HUES6 (cell line): ENCODE measurements around the gene KCNN3.

Source experiments
- H3K27ac ChIP-seq: 2 replicates; pipeline ENCODE4 v1.7.0; 2013; ENCODE audit warnings: low read depth, mild to moderate bottlenecking, low read length, inconsistent platforms
- H3K27me3 ChIP-seq: 2 replicates; pipeline ENCODE4 v1.6.1; 2013; ENCODE audit warnings: low read length; ENCODE audit not compliant: control insufficient read depth, insufficient read depth
- H3K36me3 ChIP-seq: 2 replicates; pipeline ENCODE4 v1.6.1; 2013; ENCODE audit warnings: low read length; ENCODE audit not compliant: control insufficient read depth, insufficient read depth
- H3K4me1 ChIP-seq: 2 replicates; pipeline ENCODE4 v1.6.1; 2013; ENCODE audit warnings: low read length; ENCODE audit not compliant: control insufficient read depth, insufficient read depth
- H3K4me3 ChIP-seq: 2 replicates; pipeline ENCODE4 v1.5.1; 2013; ENCODE audit warnings: low read depth, low read length
- H3K9ac ChIP-seq: one replicate; pipeline ENCODE4 v1.6.1; 2013; ENCODE audit warnings: mild to moderate bottlenecking, low read length
- H3K9me3 ChIP-seq: 2 replicates; pipeline ENCODE4 v1.6.1; 2013; ENCODE audit warnings: low read depth, low read length; ENCODE audit not compliant: control insufficient read depth, insufficient read depth

KCNN3 gene

DNA sequence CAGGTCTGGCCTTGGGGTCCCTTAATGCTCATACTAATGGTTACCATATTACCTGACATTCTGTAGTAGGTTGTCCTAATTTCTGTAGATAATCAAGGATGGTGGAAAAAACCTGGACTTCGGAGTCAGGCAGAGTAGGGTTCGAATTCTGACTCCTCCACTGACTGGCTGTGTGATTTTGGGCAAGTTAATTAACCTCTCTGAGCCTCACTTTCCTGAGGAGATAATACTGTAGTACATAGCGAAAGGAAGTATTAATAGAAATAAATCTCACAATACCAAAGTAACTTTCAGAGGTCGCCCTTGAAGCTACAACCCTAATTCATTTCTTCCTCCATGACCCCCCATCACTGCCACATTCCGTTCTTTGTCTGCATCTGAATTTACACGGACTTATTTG lies 72.9 kb downstream of the KCNN3 start:
- no peaks in the 10 kb centered on the region; the same call in 1 of the 2 replicates for H3K4me1 ChIP-seq
- no peak overlapping the region for H3K9ac ChIP-seq
- H3K9me3 ChIP-seq: no peaks in the 10 kb centered on the region
- H3K27me3 ChIP-seq: no peaks in the 10 kb centered on the region
- no peaks in the 10 kb centered on the region for H3K36me3 ChIP-seq
- H3K27ac ChIP-seq: no peak overlapping the region
- H3K4me3 ChIP-seq: no peak overlapping the region

DNA sequence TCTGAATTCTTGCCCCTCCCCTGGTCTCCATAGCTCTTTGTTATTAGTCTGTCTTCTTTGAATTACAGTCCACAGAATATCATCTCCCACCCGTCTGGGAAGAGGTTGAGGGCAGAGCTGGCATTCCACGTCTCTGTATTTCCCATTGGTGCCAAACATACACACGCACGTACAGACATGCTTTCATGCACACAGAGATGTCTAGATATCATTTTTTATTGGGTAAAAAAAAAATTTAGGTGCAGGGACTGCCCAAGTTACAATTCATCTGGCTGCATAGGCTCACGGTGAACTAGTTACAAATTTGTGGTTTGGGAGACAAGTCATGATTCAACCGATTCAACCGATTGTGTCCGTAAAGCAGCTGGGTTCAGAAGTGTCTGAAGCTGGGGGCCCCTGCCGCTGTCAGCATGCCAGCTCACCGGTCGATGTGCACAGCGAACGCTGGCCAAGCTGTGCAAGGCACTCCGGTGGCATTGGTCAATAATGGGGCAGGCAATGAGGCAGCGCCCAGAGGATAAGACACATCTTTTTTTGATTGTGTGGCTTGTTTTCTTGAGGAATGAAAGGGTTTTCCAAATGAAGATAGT lies 73.7 kb downstream of the KCNN3 start:
- no peaks in the 10 kb centered on the region; the same call in 1 of the 2 replicates for H3K27me3 ChIP-seq
- H3K4me3 ChIP-seq: no peak overlapping the region
- no peak overlapping the region for H3K27ac ChIP-seq
- H3K36me3 ChIP-seq: no peaks in the 10 kb centered on the region
- H3K9ac ChIP-seq: no peak overlapping the region
- peaks cover 5% of the 10 kb centered on the region; the same call in 1 of the 2 replicates for H3K4me1 ChIP-seq
- no peaks in the 10 kb centered on the region for H3K9me3 ChIP-seq

DNA sequence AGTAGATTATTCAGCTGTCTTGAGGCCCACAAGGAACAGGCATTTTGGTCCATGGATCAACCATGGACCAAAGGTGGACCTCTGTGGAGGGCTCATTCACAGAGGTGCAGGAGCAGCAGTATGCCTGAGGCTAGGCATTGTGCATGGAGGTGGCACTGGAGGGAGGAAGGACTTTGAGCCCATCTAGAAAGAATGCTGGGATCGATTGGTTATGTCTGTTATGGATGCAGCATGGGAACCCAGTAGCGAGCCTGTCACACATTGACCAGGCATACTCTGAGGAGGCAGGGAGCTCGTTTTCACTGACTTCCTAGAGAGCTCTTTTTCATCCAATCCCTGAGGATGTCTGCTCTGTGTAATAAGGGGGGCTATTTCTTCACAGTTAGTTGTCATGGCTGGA lies 75.5 kb downstream of the KCNN3 start:
- H3K4me1 ChIP-seq: peaks cover 5% of the 10 kb centered on the region; the same call in 1 of the 2 replicates
- no peaks in the 10 kb centered on the region; the same call in 1 of the 2 replicates for H3K27me3 ChIP-seq

DNA sequence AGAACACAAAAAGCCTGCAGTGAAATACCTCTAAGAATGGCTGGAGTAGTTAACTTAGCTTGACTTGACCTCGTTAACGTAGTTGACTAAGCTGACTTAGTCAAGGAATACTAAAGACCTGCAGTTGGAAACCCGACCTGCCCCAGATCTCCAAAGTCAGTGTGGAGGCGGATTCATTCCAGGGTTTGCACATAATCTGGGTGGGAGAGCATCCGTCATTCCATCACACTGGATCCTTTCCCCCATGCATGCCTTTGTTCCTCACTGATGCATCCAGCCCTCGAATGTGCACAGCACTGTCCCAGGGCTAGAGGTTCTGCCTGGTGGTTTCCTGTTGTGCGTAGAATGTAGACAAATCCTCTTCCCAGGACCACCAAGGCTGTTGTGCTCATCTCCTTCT lies 76.4 kb downstream of the KCNN3 start:
- Histone ChIP-seq H3K9me3 (no peaks in the 10 kb centered on the region), H3K9ac (no peak overlapping the region), H3K27me3 (no peaks in the 10 kb centered on the region; the same call in 1 of the 2 replicates), H3K4me3 (no peak overlapping the region), H3K4me1 (peaks cover 10% of the 10 kb centered on the region), H3K36me3 (no peaks in the 10 kb centered on the region), H3K27ac (no peak overlapping the region)

More for the DNA sequence above, 75.5 kb downstream of the KCNN3 start:
- no peaks in the 10 kb centered on the region for H3K9me3 ChIP-seq
- H3K9ac ChIP-seq: no peak overlapping the region
- no peak overlapping the region for H3K27ac ChIP-seq
- H3K4me3 ChIP-seq: no peak overlapping the region
- H3K36me3 ChIP-seq: no peaks in the 10 kb centered on the region

DNA sequence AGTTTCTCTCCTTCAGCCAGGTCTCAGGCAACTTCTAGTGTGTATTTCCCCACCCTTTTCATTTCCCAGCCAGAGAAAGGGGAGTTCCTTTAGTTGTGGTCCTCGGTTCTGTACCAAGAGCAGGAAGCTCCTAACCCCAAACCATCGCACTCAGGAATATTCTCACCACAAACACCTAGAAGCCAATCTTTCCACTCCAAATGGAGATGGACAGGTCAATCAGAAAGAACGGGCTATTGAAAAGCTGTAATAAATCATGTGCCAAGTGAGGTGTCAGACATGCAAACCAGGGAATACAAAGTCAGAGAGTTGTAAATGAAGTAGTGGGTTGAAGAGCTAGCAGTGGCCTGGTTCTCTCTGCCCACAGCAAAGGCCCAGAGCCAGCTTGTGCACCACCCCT lies 77.2 kb downstream of the KCNN3 start:
- Histone ChIP-seq H3K4me1 (peaks cover 18% of the 10 kb centered on the region), H3K9ac (no peak overlapping the region), H3K27ac (no peak overlapping the region), H3K27me3 (no peaks in the 10 kb centered on the region; the same call in 1 of the 2 replicates), H3K9me3 (no peaks in the 10 kb centered on the region), H3K4me3 (no peak overlapping the region), H3K36me3 (no peaks in the 10 kb centered on the region)

DNA sequence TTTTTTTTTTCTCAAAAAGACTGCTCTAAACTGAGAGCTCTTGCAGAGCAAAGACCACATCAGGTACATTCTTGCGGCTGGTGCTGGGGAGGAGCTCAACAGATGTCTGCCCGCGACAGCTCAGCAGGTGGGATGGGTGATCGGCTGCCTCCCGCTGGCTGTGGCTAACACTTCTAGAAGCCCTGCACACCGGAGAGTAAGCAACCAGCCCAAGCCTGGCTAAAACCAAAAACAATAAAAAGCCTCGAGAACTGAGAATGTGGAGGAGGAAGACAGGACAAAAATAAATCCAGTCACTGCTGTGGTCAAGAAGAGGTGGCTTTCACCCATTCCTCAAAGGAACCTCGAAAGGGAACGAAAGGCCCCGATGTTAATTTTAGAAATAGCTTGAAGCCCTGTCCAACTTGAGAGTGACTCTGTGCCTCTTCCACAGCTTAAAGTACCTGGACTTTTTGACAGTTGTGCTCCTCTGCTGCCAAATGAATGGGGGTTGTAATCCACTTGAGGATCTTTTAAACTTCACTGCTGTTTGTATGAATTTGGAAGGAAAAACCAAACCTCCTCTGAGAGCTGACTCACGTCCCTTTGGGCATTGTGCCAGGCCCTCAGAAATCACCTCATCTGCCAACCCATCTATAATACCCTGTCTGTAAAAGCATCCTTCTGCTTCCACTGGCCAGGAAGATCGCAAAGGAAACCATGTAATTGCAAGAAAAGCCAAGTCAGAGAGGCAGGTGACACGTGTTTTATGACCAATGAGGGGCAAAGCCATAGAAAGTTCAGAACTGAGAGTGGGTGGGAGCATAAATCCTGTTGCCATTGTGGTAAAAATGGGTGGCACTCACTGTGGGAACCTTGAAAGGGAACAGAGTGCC lies 78.6 kb downstream of the KCNN3 start:
- Histone ChIP-seq H3K27me3 (no peaks in the 10 kb centered on the region; the same call in 1 of the 2 replicates), H3K27ac (no peak overlapping the region), H3K4me1 (peaks cover 25% of the 10 kb centered on the region), H3K9ac (no peak overlapping the region), H3K36me3 (no peaks in the 10 kb centered on the region), H3K9me3 (no peaks in the 10 kb centered on the region), H3K4me3 (no peak overlapping the region)

DNA sequence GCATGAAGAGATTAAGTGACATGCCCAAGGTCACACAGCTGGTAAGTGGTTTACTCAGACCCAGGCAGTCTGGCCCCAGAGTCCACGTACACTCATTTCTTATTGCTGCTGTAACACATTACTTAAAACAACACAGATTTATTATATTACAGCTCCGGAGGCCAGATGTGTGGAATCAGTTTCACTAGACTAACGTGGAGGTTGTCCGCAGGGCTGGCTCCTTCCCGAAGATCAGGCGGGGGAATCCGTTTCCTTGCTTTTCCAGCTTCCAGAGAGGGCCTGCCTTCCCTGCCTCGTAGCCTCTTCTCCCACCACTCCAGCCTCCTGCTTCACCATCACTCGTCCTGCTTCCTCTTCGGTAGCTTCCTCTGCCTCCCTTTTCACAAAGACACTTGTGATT lies 81.2 kb downstream of the KCNN3 start:
- Histone ChIP-seq H3K4me3 (no peak overlapping the region), H3K36me3 (no peaks in the 10 kb centered on the region), H3K27ac (no peak overlapping the region), H3K27me3 (no peaks in the 10 kb centered on the region; the same call in 1 of the 2 replicates), H3K4me1 (peaks cover 33% of the 10 kb centered on the region), H3K9ac (no peak overlapping the region), H3K9me3 (no peaks in the 10 kb centered on the region)

DNA sequence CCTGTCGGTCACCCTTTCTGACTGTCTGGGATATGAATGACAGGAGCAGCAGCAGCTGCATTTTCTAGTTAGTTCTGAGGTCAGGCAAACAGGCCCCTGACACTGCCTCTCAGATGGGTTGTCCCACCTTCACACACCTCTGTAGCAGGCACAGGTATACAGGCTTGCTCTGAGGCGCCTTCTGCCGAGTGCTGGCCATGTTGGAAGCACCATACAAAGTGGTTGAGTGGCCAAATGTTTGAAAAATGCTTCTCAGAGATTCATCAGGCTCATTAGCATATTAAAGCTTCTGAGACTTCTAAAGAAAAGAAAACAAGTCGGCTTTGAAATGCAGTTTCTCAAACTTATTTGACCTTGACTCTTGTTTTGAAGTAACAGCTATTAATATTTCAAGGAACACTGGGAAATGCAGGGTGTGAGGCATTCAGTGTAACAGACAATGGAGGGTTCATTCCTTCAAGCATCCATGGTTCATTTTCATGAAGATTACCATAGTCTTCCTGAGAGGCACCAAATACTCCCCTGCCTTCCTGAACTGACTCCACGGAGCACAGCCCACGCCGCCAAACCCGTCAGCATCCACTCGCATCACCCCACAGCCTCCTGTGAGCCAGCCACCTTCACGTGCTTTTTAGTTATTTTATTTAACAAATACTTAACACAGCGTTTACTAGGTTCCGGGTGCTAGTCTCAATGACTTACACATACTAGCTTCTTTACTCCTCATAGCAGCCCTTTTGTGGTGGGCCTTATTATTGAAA lies 81.8 kb downstream of the KCNN3 start:
- Histone ChIP-seq H3K27me3 (no peaks in the 10 kb centered on the region; the same call in 1 of the 2 replicates), H3K4me3 (no peak overlapping the region), H3K4me1 (peaks cover 33% of the 10 kb centered on the region), H3K27ac (no peak overlapping the region), H3K9me3 (no peaks in the 10 kb centered on the region), H3K36me3 (no peaks in the 10 kb centered on the region), H3K9ac (no peak overlapping the region)

DNA sequence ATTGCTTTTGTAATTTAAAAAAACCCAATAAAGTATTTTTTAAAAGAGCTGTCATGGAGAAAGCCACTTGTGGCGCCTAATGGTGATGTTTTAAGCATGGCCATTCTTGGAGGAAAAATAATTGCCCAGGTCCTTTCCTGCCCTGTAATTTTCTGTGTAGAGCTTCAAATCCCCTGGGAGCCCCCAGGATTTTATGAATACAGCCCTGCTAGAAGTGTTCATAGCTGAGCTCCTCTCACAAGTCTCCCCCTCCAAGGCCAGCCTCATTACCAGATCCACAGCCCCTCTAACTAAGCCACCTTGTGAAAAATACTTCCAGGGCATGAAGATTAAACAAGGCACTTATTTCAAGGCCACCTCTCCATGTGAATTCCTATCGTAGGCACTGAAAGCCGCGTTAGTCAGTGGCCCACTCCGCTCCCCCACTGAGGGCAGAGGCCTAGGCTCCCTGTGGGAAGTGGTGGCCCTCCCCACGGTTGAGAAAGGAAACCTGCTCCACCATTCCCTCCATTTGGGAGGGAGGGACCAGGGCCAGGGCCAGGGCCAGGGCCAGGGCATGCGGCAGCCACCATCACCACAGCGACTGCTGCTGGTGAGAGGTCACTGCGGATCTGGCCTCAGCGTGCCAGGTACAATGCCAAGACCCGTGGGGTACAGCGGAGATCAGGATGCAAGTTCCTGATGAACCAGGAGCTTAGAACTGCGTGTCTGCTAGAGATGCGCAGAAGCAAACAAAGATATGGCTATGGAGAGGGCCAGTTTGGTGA lies 83.1 kb downstream of the KCNN3 start:
- Histone ChIP-seq H3K4me1 (peaks cover 33% of the 10 kb centered on the region), H3K27ac (no peak overlapping the region), H3K9me3 (no peaks in the 10 kb centered on the region), H3K27me3 (no peaks in the 10 kb centered on the region; the same call in 1 of the 2 replicates), H3K4me3 (no peak overlapping the region), H3K36me3 (no peaks in the 10 kb centered on the region), H3K9ac (no peak overlapping the region)

DNA sequence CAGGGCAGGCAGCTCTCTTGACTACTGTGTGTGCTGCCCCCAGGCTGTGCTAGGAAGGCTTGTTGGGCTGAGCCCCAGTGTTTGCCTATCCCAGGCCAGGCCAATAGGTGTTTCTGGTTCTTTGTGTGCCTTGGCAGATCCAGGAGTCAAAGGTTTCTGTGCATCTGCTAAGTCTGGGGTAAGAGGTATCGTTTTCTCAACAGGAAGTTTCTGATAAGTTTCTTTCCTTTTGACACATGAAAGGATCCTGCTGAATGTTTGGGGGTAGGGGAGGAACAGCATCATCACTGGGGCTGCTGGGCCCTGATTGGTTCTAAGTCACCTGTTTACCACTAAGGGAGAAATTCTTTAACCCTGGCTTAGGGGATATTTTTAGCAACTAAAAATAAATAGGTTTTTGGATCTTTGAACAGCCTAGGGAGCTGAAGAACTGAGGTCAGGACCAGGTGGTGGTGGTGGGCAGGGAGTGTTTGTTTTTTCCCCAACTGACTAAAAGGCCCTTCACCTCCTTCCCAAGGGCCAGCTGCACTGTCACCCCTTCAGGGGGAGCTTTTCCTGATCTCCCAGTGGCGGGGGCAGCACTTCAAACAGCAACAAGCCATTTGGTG lies 85.1 kb downstream of the KCNN3 start:
- no peak overlapping the region for H3K9ac ChIP-seq

More for the DNA sequence above, 85.1 kb downstream of the KCNN3 start:
- H3K27ac ChIP-seq: no peak overlapping the region
- no peak overlapping the region for H3K4me3 ChIP-seq
- H3K4me1 ChIP-seq: peaks cover 27% of the 10 kb centered on the region
- H3K9me3 ChIP-seq: no peaks in the 10 kb centered on the region
- H3K36me3 ChIP-seq: no peaks in the 10 kb centered on the region
- H3K27me3 ChIP-seq: no peaks in the 10 kb centered on the region
